A549 (cell line): Measurements from ENCODE around the gene SYS1. TPM values are rescaled to one million over a fixed set of nuclear protein-coding genes. Genes with fewer than 3 reads are reported as not detected.

Experiments used
- ATAC-seq, 2 experiments: fragments of 200-7000 bp in 1 of 2; fragments of >200 bp in 1 of 2; cut with Nextera tagmentation in 1 of 2; cut with Tn5 transposase in 1 of 2; 3 replicates each; pipeline versions ENCODE4 v1.8.0 to v1.9.1; 2018 to 2020; ENCODE audit warnings: mild to moderate bottlenecking in 1 of 2, moderate library complexity in 1 of 2
- CTCF ChIA-PET: fragments of 300-600 bp; sonication (Branson Sonifier 250); formaldehyde crosslinking; extraction: SDS; loops from one replicate; lab custom pipeline; 2021; ENCODE audit warnings: antibody characterized with exemption, inconsistent platforms; lab: Yijun Ruan, JAX
- POLR2A ChIA-PET: fragments of 350-600 bp; formaldehyde crosslinking; extraction: SDS; loops from one replicate; lab custom pipeline; 2021; ENCODE audit warnings: antibody characterized with exemption, inconsistent platforms; lab: Yijun Ruan, JAX
- DNase-seq, 2 experiments: peaks; one replicate each; pipeline versions ENCODE4 v3.0.0 to v3.0.0-alpha.2; 2011 to 2016; ENCODE audit warnings: low read depth in 1 of 2, low spot score in 1 of 2
- FAIRE-seq: peaks from 2 replicates; lab custom pipeline; 2011; peaks lifted over from hg19 to GRCh38; lab: Jason Lieb, UNC
- H3K27ac ChIP-seq, 2 experiments: fragments of >200 bp; sonication (Bioruptor Twin); formaldehyde crosslinking; 3 replicates each; pipeline ENCODE4 v1.5.1; 2016 to 2017
- H3K4me1 ChIP-seq: fragments of >200 bp; sonication (Bioruptor Twin); formaldehyde crosslinking; 3 replicates; pipeline ENCODE4 v1.6.1; 2016
- H3K4me2 ChIP-seq: fragments of >200 bp; sonication (Bioruptor Twin); formaldehyde crosslinking; 3 replicates; pipeline ENCODE4 v1.6.1; 2016
- H3K4me3 ChIP-seq: fragments of >200 bp; sonication (Bioruptor Twin); formaldehyde crosslinking; 3 replicates; pipeline ENCODE4 v1.5.1; 2016
- H3K9me3 ChIP-seq: fragments of >200 bp; sonication (Bioruptor Twin); formaldehyde crosslinking; 3 replicates; pipeline ENCODE4 v1.6.1; 2016
- ATOH8 ChIP-seq: fragments of 250-450 bp; sonication (Bioruptor Pico); IDR thresholded peaks from 2 replicates; pipeline ENCODE4 v1.5.0; 2020; ENCODE audit warnings: low read depth, mild to moderate bottlenecking, moderate library complexity
- BCL3 ChIP-seq: fragments of >200 bp; sonication (Bioruptor Twin); formaldehyde crosslinking; IDR thresholded peaks from 3 replicates; pipeline ENCODE4 v1.6.1; 2016
- BHLHE40 ChIP-seq: IDR thresholded peaks from 2 replicates; pipeline ENCODE4 v1.6.1; 2012; ENCODE audit warnings: low read depth, low read length, inconsistent platforms
- CBX8 ChIP-seq: fragments of 200-600 bp; sonication (generic); IDR thresholded peaks from 2 replicates; pipeline ENCODE4 v1.6.1; 2016
- CEBPB ChIP-seq, 2 experiments: fragments of >200 bp in 1 of 2; sonication (Bioruptor Twin) in 1 of 2; formaldehyde crosslinking in 1 of 2; IDR thresholded peaks; 2 replicates each; pipeline ENCODE4 v1.6.1; 2012 to 2016
- CHD4 ChIP-seq: fragments of 200-600 bp; sonication (generic); IDR thresholded peaks from 2 replicates; pipeline ENCODE4 v1.6.1; 2016; ENCODE audit warnings: antibody characterized with exemption, mild to moderate bottlenecking, borderline replicate concordance
- E2F6 ChIP-seq: IDR thresholded peaks from 2 replicates; pipeline ENCODE4 v1.6.1; 2012; ENCODE audit warnings: low read depth, borderline replicate concordance
- EP300 ChIP-seq, 2 experiments: fragments of >200 bp; sonication (Bioruptor Twin); formaldehyde crosslinking; IDR thresholded peaks; 2 replicates in 1 of 2; 3 replicates in 1 of 2; pipeline ENCODE4 v1.6.1; 2016 to 2017
- FOSB ChIP-seq: fragments of 250-450 bp; sonication (Bioruptor Pico); IDR thresholded peaks from 2 replicates; pipeline ENCODE4 v1.5.0; 2020; ENCODE audit warnings: mild to moderate bottlenecking, moderate library complexity
- FOSL2 ChIP-seq, 2 experiments: fragments of 450-650 bp in 1 of 2; fragments of >200 bp in 1 of 2; sonication (Bioruptor Twin) in 1 of 2; formaldehyde crosslinking; IDR thresholded peaks; 2 replicates each; pipeline versions ENCODE4 v1.5.0 to v1.6.1; 2016 to 2020; ENCODE audit warnings: mild to moderate bottlenecking in 1 of 2, moderate library complexity in 1 of 2
- HDAC2 ChIP-seq: fragments of 200-600 bp; sonication (generic); IDR thresholded peaks from 2 replicates; pipeline ENCODE4 v1.6.1; 2016
- HES2 ChIP-seq: fragments of >200 bp; sonication (Bioruptor Twin); formaldehyde crosslinking; IDR thresholded peaks from 2 replicates; pipeline ENCODE4 v1.6.1; 2016
- HEYL ChIP-seq: fragments of 250-450 bp; sonication (Bioruptor Pico); IDR thresholded peaks from 2 replicates; pipeline ENCODE4 v1.8.0; 2021; ENCODE audit warnings: mild to moderate bottlenecking, moderate library complexity
- HOXA7 ChIP-seq: fragments of 250-450 bp; sonication (Bioruptor Pico); IDR thresholded peaks from 2 replicates; pipeline ENCODE4 v1.5.0; 2020; ENCODE audit warnings: mild to moderate bottlenecking, moderate library complexity
- HOXB5 ChIP-seq: fragments of 250-450 bp; sonication (Bioruptor Pico); IDR thresholded peaks from 2 replicates; pipeline ENCODE4 v1.5.0; 2020; ENCODE audit warnings: mild to moderate bottlenecking, moderate library complexity
- KDM1A ChIP-seq: fragments of 200-600 bp; sonication (generic); IDR thresholded peaks from 2 replicates; pipeline ENCODE4 v1.6.1; 2016; ENCODE audit warnings: low read depth, mild to moderate bottlenecking
- NFE2L2 ChIP-seq: fragments of 150-350 bp; conservative IDR thresholded peaks from 2 replicates; pipeline ENCODE4 v1.6.1; 2014; ENCODE audit warnings: low read length
- PBX3 ChIP-seq: IDR thresholded peaks from 2 replicates; pipeline ENCODE4 v1.6.1; 2012
- POLR2AphosphoS2 ChIP-seq: conservative IDR thresholded peaks from 2 replicates; pipeline ENCODE4 v1.6.1; 2012; ENCODE audit warnings: low read length, improper control_type of control experiment, inconsistent platforms
- RARB ChIP-seq: fragments of 250-450 bp; sonication (Bioruptor Pico); IDR thresholded peaks from 2 replicates; pipeline ENCODE4 v1.8.0; 2021; ENCODE audit warnings: mild to moderate bottlenecking, moderate library complexity
- RFX5 ChIP-seq: fragments of 450-650 bp; IDR thresholded peaks from 2 replicates; pipeline ENCODE4 v1.7.1; 2014; ENCODE audit warnings: antibody characterized with exemption, mild to moderate bottlenecking, moderate library complexity
- RNF2 ChIP-seq: fragments of 200-600 bp; sonication (generic); IDR thresholded peaks from 2 replicates; pipeline ENCODE4 v1.6.1; 2016; ENCODE audit warnings: low read depth, mild to moderate bottlenecking, antibody characterized with exemption, moderate library complexity, borderline replicate concordance
- SMC3 ChIP-seq: fragments of >200 bp; sonication (Bioruptor Twin); formaldehyde crosslinking; IDR thresholded peaks from 3 replicates; pipeline ENCODE4 v1.6.1; 2018; ENCODE audit warnings: inconsistent platforms
- TFCP2L1 ChIP-seq: fragments of 250-450 bp; sonication (Bioruptor Pico); IDR thresholded peaks from 2 replicates; pipeline ENCODE4 v1.5.0; 2021; ENCODE audit warnings: mild to moderate bottlenecking
- TP53 ChIP-seq: fragments of 250-450 bp; sonication (Bioruptor Pico); IDR thresholded peaks from 2 replicates; pipeline ENCODE4 v1.5.0; 2021; ENCODE audit warnings: mild to moderate bottlenecking, moderate library complexity
- ZNF302 ChIP-seq: fragments of 250-450 bp; sonication (Bioruptor Pico); IDR thresholded peaks from 2 replicates; pipeline ENCODE4 v1.9.0; 2021; ENCODE audit warnings: inconsistent platforms, mild to moderate bottlenecking, moderate library complexity
- ZSCAN20 ChIP-seq: fragments of 250-450 bp; sonication (Bioruptor Pico); IDR thresholded peaks from 2 replicates; pipeline ENCODE4 v1.8.0; 2022; ENCODE audit warnings: mild to moderate bottlenecking, moderate library complexity
- WGBS: methylation state at CpG from one replicate; pipeline ENCODE4 v1.1.6; 2017; ENCODE audit errors: missing lambda C conversion rate; 5-methylcytosine and 5-hydroxymethylcytosine counted together
- polyA plus RNA-seq, 4 experiments: library from polyadenylated mRNA; depleted of rRNA in 3 of 4; stranded (reverse); fragments of >200 nt; fragmentation: RNase III in 1 of 4; extraction: RNeasy Plus Mini Kit Qiagen cat#74134 plus additional on column Dnase treatment in 1 of 4; gene quantifications; 2 replicates in 3 of 4; 3 replicates in 1 of 4; pipeline ENCODE4 v1.2.3, GENCODE V29; 2011 to 2017

The SYS1 gene
- polyA plus RNA-seq, 2 of the 4 experiments (the other 2 are of a cell fraction) = 20.2 to 27.6 TPM

- H3K27ac ChIP-seq = no peak overlapping the region
- no peak overlapping the region for H3K4me2 ChIP-seq
- ChIA-PET CTCF (interaction anchor here (0.6 to 10.0 kb wide), 10 partner anchors 9 to 453 kb away, joined by 3 to 135 read pairs (median 16); partner anchors contain the start of gene SYS1), POLR2A (no interaction called here)
- FAIRE-seq (no peak), DNase-seq (no peak), ATAC-seq (no peak)
- no peaks in the 10 kb centered on the region for H3K4me1 ChIP-seq
- H3K4me3 ChIP-seq = no peak overlapping the region
- H3K9me3 ChIP-seq = no peaks in the 10 kb centered on the region
- 76% methylated on average over 68 of the region's 71 CpGs for WGBS
- TF ChIP-seq HDAC2 = no peak
- no peak for TF ChIP-seq ATOH8 (CRISPR knock-in tag)
- TF ChIP-seq TP53 (CRISPR knock-in tag) = no peak
- no peak for TF ChIP-seq NFE2L2
- TF ChIP-seq BHLHE40 = no peak
- no peak for TF ChIP-seq RARB
- no peak for TF ChIP-seq FOSB (CRISPR knock-in tag)
Observed at GRCh38 chr20:45316150-45317080, 46.5 kb upstream of the SYS1 start.

- POLR2A ChIA-PET = no interaction called here
- ATAC-seq = no peak
- FAIRE-seq = no peak
- WGBS = 28% methylated on average over 3 of the region's 3 CpGs
- no peak overlapping the region for H3K27ac ChIP-seq
- H3K4me1 ChIP-seq = no peaks in the 10 kb centered on the region; the same call in 2 of the 3 replicates
- H3K4me3 ChIP-seq = no peak overlapping the region
- DNase-seq = no peak
- TF ChIP-seq RARB = no peak
- no peak for TF ChIP-seq HDAC2
- TF ChIP-seq HOXA7 (CRISPR knock-in tag) = no peak
- no peak for TF ChIP-seq EP300 (IDR thresholded peaks at IDR 0.05)
- TF ChIP-seq ZSCAN20 (CRISPR knock-in tag) = no peak
- no peak for TF ChIP-seq HOXB5
- TF ChIP-seq FOSL2 (IDR thresholded peaks at IDR 0.05) = no peak
- no peak for TF ChIP-seq FOSL2 (CRISPR knock-in tag; IDR thresholded peaks at IDR 0.05)
- TF ChIP-seq PBX3 = no peak
- no peak for TF ChIP-seq HEYL
- TF ChIP-seq, all 56 proteins: peak for 0
- no peaks in the 10 kb centered on the region for H3K9me3 ChIP-seq
- CTCF ChIA-PET = interaction anchor here (0.5 to 10.0 kb wide), 17 partner anchors 11 to 1286 kb away, joined by 3 to 135 read pairs (median 19); partner anchors contain the start of genes SDC4 and SYS1
- H3K4me2 ChIP-seq = no peak overlapping the region
Observed at GRCh38 chr20:45317826-45318225, 45.1 kb upstream of the SYS1 start.

GRCh38 chr20:45318386-45318939 is 44.5 kb upstream of the SYS1 start:
- FAIRE-seq (no peak), ATAC-seq (no peak), DNase-seq (no peak)
- TF ChIP-seq CBX8 (no peak), RFX5 (no peak), TFCP2L1 (CRISPR knock-in tag) (no peak), NFE2L2 (no peak), CEBPB (IDR thresholded peaks at IDR 0.05) (no peak), POLR2AphosphoS2 (no peak), HES2 (no peak), SMC3 (no peak), HEYL (no peak), BCL3 (no peak), EP300 (IDR thresholded peaks at IDR 0.05) (no peak), E2F6 (no peak), RNF2 (no peak), KDM1A (no peak), CHD4 (no peak), ZNF302 (no peak)
- WGBS = 70% methylated on average over 7 of the region's 7 CpGs
- Histone ChIP-seq H3K4me2 (no peak overlapping the region), H3K4me3 (no peak overlapping the region), H3K9me3 (no peaks in the 10 kb centered on the region), H3K27ac (no peak overlapping the region), H3K4me1 (no peaks in the 10 kb centered on the region; the same call in 2 of the 3 replicates)
- ChIA-PET CTCF (interaction anchor here (0.5 to 10.0 kb wide), 48 partner anchors 10 to 1286 kb away, joined by 3 to 135 read pairs (median 5); partner anchors contain the start of genes MATN4, PIGT, RBPJL and SDC4), POLR2A (interaction anchor here (0.9 kb wide), 1 partner anchor 44 kb away, joined by 3 read pairs; the partner anchor contains the start of gene SYS1)
